Lung (tissue), 12 donors: Measurements from ENCODE around the gene MYL5. TPM values are rescaled to one million over a fixed set of nuclear protein-coding genes. Genes with fewer than 3 reads are reported as not detected.

ENCODE experiments used
- ATAC-seq: fragments of 200-7000 bp; cut with Tn5 transposase; one replicate; pipeline ENCODE4 v1.9.1; 2020; ENCODE audit warnings: moderate number of reproducible peaks; ENCODE audit not compliant: insufficient read depth, low FRiP score
- DNase-seq, 3 donors: peaks; one replicate each; pipeline ENCODE4 v3.0.0-alpha.2; 2013 to 2017
- H3K27ac ChIP-seq, 2 donors: one replicate each; pipeline ENCODE4 v1.5.1; 2013; ENCODE audit warnings: mild to moderate bottlenecking in 2 of 2, moderate library complexity in 2 of 2, control low read depth in 1 of 2, inconsistent platforms in 1 of 2, low read depth in 1 of 2, low read length in 1 of 2
- H3K27me3 ChIP-seq, 3 donors: one replicate each; pipeline ENCODE4 v1.5.1; 2013; ENCODE audit warnings: low read length in 2 of 3; ENCODE audit not compliant: control insufficient read depth in 3 of 3, insufficient read depth in 3 of 3
- H3K36me3 ChIP-seq, 4 donors: one replicate each; pipeline ENCODE4 v1.5.1; 2013; ENCODE audit warnings: low read length in 4 of 4, mild to moderate bottlenecking in 1 of 4, moderate library complexity in 1 of 4; ENCODE audit not compliant: control insufficient read depth in 4 of 4, insufficient read depth in 4 of 4
- H3K4me1 ChIP-seq, 5 donors: one replicate each; pipeline ENCODE4 v1.5.1; 2013; ENCODE audit warnings: low read length in 5 of 5, mild to moderate bottlenecking in 2 of 5, moderate library complexity in 1 of 5; ENCODE audit not compliant: control insufficient read depth in 5 of 5, insufficient read depth in 5 of 5
- H3K4me3 ChIP-seq: one replicate; pipeline ENCODE4 v1.5.1; 2013; ENCODE audit warnings: mild to moderate bottlenecking, control low read depth, moderate library complexity
- H3K9ac ChIP-seq, 2 donors: one replicate each; pipeline ENCODE4 v1.5.1; 2013; ENCODE audit warnings: low read length in 2 of 2, control low read depth in 1 of 2; ENCODE audit not compliant: insufficient read depth in 1 of 2
- H3K9me3 ChIP-seq, 4 donors: one replicate each; pipeline ENCODE4 v1.5.1; 2013; ENCODE audit warnings: low read length in 3 of 4, mild to moderate bottlenecking in 1 of 4, moderate library complexity in 1 of 4; ENCODE audit not compliant: control insufficient read depth in 4 of 4, insufficient read depth in 3 of 4
- WGBS, 2 donors: extraction: QIAGEN DNeasy Blood & Tissue Kit; methylation state at CpG; one replicate each; pipeline ENCODE4 v1.1.7; 2013; 5-methylcytosine and 5-hydroxymethylcytosine counted together
- polyA plus RNA-seq, 2 donors: library from polyadenylated mRNA; stranded (reverse); fragments of 200-250 nt; gene quantifications; one replicate each; pipeline ENCODE4 v1.2.1, GENCODE V29; 2013
- total RNA-seq, 2 donors: library from RNA; depleted of rRNA in 1 of 2; stranded (reverse); fragments of >200 nt in 1 of 2; gene quantifications; one replicate each; pipeline ENCODE4 v1.2.1, GENCODE V29; 2014 to 2021
- TF ChIP-seq, protein P1 (sequence below): IDR thresholded peaks from 2 replicates; pipeline ENCODE4 v1.5.1; 2012; ENCODE audit warnings: mild to moderate bottlenecking; ENCODE audit errors: control extremely low read depth, extremely low read depth
- donor health status: control.
- donor health status: control.
- donor health status: Bipolar disorder and iron deficiency.
- donor health status: healthy.
- donor health status: DM: yes; HTN: yes; CAD: no.

MYL5 gene
- total and polyA plus RNA-seq, 4 donors: 5.6 to 20.0 (median 10.5) TPM

DNA sequence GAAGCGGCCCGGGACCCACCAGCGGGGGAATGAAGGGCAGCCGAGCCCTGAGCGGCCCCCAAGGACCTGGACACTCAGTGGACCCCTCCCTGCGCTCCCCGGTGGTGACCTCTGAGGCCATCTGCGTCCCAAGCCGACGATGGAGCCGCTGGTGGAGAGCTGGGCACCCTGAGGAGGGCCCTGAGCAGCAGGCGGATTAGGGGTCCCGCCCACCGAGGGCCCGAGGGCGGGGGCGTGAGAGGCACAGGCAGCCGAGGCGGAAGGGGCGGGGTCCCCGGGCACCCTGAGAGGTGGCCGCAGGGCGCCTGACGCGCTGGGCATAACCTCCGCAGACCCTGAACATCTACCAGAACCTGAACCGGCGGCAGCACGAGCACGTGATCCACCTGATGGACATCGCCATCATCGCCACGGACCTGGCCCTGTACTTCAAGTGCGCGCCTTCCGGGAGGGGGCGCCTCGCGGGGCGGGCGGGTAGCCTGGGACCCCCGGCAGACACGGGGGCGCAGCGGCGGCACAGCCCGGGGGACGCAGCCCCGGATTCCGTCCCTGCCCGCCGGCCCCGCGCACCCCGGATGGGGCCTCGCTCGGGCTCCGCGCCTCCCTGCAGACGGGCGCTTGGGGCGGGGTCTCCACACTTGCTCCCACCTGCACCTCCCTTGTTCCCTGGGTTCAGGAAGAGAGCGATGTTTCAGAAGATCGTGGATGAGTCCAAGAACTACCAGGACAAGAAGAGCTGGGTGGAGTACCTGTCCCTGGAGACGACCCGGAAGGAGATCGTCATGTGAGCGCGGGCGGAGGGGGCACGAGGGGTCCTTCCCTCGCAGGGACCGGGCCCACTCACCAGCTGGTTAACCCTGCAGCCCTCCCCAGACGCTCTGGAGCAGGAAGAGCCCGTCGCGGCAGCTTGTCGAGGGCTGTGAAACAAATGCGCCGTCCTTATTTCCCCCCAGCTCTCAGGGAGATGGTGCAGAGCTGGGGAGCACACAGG, 10.6 kb upstream of the MYL5 start:
- Histone ChIP-seq H3K27me3 (no peaks in the 10 kb centered on the region), H3K4me3 (peak overlapping the region; percentile 50), H3K27ac (peak overlapping the region in 1 of 2 donors; percentile 9), H3K9ac (peak overlapping the region; percentile 63 to 82), H3K9me3 (no peaks in the 10 kb centered on the region), H3K4me1 (peaks cover 0 to 7% (median 0%) of the 10 kb centered on the region in 5 donors), H3K36me3 (peaks cover 0 to 4% (median 0%) of the 10 kb centered on the region in 4 donors)
- peak; percentile 79 for ATAC-seq
- WGBS, 2 donors: 1 to 2% methylated on average over 68 to 80 of the region's 80 CpGs
- DNase-seq: peak; percentile 64 to 78 (median 75)
- TF ChIP-seq, protein P1, sequence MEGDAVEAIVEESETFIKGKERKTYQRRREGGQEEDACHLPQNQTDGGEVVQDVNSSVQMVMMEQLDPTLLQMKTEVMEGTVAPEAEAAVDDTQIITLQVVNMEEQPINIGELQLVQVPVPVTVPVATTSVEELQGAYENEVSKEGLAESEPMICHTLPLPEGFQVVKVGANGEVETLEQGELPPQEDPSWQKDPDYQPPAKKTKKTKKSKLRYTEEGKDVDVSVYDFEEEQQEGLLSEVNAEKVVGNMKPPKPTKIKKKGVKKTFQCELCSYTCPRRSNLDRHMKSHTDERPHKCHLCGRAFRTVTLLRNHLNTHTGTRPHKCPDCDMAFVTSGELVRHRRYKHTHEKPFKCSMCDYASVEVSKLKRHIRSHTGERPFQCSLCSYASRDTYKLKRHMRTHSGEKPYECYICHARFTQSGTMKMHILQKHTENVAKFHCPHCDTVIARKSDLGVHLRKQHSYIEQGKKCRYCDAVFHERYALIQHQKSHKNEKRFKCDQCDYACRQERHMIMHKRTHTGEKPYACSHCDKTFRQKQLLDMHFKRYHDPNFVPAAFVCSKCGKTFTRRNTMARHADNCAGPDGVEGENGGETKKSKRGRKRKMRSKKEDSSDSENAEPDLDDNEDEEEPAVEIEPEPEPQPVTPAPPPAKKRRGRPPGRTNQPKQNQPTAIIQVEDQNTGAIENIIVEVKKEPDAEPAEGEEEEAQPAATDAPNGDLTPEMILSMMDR: no peak

DNA sequence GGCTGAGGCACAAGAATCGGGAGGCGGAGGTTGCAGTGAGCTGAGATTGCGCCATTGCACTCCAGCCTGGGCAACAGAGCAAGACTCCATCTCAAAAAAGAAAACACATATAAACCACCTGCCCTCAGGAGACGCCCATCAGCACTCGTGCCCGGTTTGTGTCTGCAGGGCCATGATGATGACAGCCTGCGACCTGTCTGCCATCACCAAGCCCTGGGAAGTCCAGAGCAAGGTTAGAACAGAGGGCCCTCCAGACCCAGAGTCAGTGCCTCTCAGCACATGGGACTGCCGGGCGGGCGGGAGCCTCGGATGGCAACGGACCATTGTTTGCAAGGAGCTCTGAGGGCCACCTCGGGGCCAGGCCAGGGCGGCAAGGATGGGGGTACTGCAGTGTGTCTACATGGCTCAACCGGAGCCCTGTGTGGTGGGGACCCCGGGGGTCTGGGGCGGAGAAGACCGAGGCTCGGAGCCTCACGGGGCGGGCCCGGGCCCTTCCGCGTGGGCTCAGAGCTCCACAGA, 9.6 kb upstream of the MYL5 start:
- WGBS, 2 donors: 97 to 98% methylated on average over 24 of the region's 24 CpGs
- peaks cover 0 to 7% (median 0%) of the 10 kb centered on the region in 5 donors for H3K4me1 ChIP-seq
- DNase-seq (peak in 1 of 3 donors; percentile 6), ATAC-seq (no peak)
- H3K9ac ChIP-seq: no peak overlapping the region
- H3K36me3 ChIP-seq: no peaks in the 10 kb centered on the region
- no peak overlapping the region for H3K4me3 ChIP-seq
- no peak overlapping the region for H3K27ac ChIP-seq
- H3K9me3 ChIP-seq: no peaks in the 10 kb centered on the region
- H3K27me3 ChIP-seq: no peaks in the 10 kb centered on the region
- TF ChIP-seq, protein P1: no peak

DNA sequence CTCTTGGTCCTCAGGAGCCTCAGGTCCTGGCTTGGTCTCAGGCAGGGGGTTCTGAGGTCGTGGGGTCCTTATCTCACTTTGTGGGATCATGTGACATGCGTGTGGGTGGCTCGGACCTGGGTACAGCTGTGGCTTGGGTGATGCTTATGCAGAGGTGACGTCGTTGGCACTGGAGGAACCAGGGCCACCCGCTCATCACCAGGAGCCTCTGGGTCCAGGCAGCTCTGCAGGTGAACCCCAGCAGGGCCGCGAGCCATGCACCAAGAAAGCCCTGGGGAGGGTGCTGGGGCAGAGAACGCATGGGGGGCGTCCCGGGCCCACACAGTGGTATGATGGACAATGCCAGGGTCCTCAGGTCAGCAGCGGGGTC, 9.0 kb upstream of the MYL5 start:
- WGBS, 2 donors: 90 to 92% methylated on average over 12 of the region's 12 CpGs
- Histone ChIP-seq H3K9ac (no peak overlapping the region), H3K27ac (no peak overlapping the region), H3K36me3 (no peaks in the 10 kb centered on the region), H3K9me3 (no peaks in the 10 kb centered on the region), H3K4me3 (no peak overlapping the region), H3K27me3 (no peaks in the 10 kb centered on the region), H3K4me1 (peaks cover 0 to 7% (median 0%) of the 10 kb centered on the region in 5 donors)
- DNase-seq (peak in 1 of 3 donors; percentile 4), ATAC-seq (no peak)
- TF ChIP-seq, protein P1: no peak
